GM18498 (cell line): ENCODE measurements around the gene G6PD.
"Not testable (repeated sequence)": the region's sequence is repeated elsewhere in the genome, so short reads cannot be mapped to it uniquely, and the experiment has no call there.

ENCODE experiments used
- ATAC-seq: cut with Tn5 transposase; IDR thresholded peaks from one replicate; pipeline ENCODE4 v1.9.1; 2021; ENCODE audit warnings: mild to moderate bottlenecking, moderate library complexity; ENCODE audit not compliant: unreplicated experiment

The G6PD gene

GRCh38 chrX:154546354-154547244 is at the start of gene G6PD:
TSS of gene G6PD (minus strand) at chrX:154546846. CDS start at chrX:154546155, 691 bp downstream.
- ATAC-seq: peak; percentile 55

DNA sequence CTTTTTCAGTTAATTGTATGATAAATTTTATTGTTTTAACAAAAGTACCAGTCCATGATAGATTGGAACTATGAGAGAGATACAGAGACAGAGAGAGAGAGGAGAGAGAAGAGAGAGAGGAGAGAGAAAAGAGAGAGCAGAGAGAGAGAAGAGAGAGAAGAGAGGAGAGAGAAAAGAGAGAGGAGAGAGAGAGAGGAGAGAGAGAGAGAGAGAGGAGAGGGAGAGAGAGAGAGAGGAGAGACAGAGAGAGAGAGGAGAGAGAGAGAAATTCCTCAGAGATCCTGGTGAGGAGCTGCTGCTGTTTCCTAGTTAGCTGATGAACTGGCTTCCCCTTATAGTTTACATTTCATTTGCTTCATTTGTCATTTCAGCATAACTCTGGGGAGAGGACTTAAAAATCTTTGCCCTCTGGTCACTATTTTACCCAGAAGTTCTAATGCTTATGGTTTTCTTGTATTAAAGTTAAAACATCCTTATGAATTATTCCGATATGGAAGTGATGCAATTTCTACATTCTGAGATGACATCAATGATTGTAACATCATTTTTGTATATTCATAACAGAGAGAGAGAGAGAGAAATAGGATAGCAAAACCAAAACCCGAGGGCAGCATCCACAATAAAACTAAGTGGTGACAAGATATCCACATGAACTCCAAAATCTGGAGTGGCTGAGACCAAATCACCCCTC is 49.1 kb upstream of the G6PD start:
- ATAC-seq: no peak

- no peak for ATAC-seq
These were observed 47.8 kb upstream of the G6PD start for GRCh38 chrX:154594491-154594890.

- no peak for ATAC-seq
These were observed 46.6 kb upstream of the G6PD start for GRCh38 chrX:154593201-154593600.

DNA sequence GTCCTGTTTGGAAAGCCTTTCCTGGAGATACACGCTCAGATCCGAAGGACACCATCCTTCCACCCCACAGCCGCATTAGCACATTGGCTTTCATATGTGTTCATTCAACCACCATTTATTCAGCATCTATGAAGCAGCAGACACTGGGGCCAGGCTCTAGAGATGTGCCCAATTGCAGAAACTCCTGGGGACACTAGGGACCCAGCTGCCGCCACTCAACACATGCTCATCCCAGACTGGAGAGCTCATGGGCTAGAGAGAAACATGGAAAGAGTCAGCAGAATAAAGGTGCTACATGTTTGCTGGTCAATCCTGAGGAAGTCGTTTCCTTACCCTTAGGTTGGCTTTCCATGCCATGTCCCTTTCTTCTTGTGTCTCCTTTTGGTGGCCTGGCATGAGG is 45.9 kb upstream of the G6PD start:
- no peak for ATAC-seq

- ATAC-seq: not testable (repeated sequence)
These were observed 43.8 kb upstream of the G6PD start for GRCh38 chrX:154590415-154590814.

DNA sequence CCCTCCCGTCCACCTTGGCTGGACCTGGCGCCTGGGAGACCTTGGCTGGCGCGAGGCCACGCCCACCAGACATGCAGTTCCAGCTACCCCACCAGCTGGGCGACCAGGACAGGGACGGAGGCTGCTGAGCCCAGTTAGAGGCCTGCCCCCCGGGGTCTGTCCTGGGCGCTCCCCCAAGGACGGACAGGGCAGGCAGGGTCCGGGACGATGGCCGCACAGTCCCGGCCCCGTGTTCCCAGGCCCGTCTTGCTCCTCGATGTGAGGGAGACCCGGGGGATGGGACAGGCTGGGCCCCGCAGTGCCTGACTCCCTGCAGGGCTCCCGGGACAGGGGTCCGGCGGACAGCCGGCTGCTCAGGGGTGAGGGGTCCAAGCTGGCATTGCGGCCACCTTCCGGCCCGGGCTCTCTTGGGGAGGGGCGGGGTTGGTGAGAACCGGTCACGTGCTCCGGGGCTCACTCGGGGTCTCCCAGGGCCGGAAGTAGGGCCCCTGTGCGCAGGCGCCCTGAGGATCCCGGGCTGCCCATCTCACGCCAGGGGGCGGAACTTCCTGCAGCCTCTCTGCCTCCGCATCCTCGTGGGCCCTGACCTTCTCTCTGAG is 38.0 kb upstream of the G6PD start, which contains the start of gene CTAG1A:
CTAG1A (plus strand) TSS at position 549 of the 599 bp plus-strand sequence. CDS start 74 bp downstream, outside the sequence.
- not testable (repeated sequence) for ATAC-seq

GRCh38 chrX:154582994-154583393 is 36.3 kb upstream of the G6PD start:
- ATAC-seq: not testable (repeated sequence)

DNA sequence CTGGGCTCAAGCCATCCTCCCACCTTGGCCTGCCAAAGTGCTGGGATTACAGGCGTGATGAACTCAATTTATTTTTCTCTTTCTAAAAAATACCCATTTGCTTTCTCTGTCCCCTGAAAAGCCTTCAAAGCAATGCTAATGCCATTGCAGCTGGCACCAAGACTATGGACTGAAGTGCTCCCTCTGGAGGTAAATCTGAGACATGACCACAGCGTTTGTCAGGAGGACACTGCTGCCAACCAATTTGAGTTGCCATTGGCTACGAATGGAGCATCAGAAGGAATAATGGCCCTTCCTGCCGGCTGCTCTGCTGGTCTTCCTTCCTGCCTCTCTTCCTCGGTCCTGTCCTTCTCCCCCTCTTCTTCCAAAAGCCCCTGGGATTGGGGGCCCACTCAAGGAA is 28.4 kb upstream of the G6PD start:
- not testable (repeated sequence) for ATAC-seq

DNA sequence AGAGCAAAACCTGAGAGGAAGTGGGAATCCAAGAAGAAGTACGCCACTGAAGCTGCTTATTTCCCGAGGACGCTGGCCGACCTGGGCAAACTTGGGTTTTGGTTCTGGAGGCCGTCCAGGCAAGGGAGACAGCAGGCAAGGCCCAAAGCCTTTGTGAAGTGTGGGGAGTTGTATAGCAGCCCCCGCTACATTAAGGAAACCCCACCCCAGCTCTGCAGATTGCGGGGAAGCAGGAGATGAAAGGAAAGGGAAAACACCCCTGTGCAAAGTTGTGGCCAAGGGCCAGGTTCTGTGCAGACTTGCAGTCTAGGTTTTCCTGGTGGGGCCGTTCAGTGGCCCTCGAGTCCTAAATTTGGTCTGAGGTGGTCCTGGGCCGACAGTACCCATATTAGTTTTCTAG is 26.4 kb upstream of the G6PD start:
- not testable (repeated sequence) for ATAC-seq

DNA sequence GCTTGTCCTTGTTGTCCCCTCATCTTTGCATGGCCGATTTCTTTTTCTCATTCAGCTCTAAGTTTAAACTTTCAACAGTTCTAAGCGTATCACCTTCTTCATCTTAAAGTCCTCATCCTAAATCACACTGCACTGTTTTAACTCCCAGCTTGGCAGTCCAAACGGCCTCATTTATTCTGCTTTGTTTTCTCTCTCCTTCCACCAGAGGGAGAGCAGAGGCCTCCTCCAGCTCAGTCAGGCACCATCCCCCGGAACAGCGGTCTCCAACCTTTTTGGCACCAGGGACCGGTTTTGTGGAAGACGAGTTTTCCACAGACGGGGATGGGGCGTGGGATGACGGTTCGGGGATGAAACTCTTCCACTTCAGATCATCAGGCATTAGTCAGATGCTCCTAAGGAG is 23.7 kb upstream of the G6PD start:
- ATAC-seq: not testable (repeated sequence)

- not testable (repeated sequence) for ATAC-seq
These were observed 15.6 kb upstream of the G6PD start for GRCh38 chrX:154562295-154562694.

- not testable (repeated sequence) for ATAC-seq
These were observed 13.7 kb upstream of the G6PD start for GRCh38 chrX:154560326-154560725.

DNA sequence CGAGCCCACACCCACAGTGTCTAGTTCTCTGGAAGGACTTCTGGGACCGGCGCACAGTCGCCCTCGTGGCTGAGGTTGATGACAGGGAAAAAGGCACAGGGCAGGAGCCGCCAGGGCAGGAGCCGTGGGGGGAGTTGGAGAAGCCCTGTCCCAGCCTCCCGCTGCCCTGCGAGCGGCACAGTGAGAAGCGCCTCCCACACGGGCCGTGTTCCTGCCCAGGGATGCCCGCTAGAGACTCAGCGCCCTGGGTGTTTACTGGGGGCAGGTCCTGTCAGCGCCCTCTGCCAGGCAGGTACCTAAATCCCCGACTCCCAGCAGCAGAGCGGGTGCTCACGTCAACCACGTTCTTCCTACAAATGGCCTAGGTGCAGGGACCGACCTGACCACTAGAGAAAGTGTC is 12.2 kb upstream of the G6PD start:
- ATAC-seq: not testable (repeated sequence)

- not testable (repeated sequence) for ATAC-seq
These were observed 11.5 kb upstream of the G6PD start for GRCh38 chrX:154558060-154558690.

GRCh38 chrX:154552112-154552806 is 5.6 kb upstream of the G6PD start:
- ATAC-seq: not testable (repeated sequence)

DNA sequence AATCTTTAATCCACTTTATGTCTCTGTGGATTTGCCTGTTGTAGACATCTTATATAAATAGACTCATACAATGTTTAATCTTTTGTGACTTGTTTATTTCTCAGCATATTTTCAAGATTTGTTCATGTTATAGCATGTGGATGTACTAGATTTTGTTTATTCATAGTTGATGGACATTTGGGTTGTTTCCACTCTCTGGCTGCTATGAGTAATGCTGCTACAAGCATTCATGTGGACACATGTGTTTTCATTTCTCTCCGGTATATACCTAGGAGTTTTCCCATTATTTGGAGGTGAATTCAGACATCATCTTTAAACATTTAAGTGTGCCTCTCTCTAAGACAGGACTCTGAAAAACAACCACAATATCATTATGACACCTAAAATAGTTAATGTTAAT is 3.1 kb upstream of the G6PD start:
- no peak for ATAC-seq

DNA sequence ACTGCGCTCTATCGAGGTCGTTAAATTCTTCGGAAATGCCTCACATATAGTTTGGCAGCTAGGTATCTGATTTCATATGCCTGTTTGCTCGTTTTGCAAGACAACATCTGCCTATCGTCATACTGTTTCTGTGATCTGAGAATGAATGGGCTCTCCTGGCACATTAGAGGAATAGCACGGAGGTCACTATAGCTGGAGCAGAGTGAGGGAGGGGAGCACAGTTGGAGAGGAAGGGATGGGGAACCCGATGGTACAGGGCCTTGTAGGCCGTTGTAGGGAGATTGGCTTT is 1.3 kb upstream of the G6PD start:
- no peak for ATAC-seq

DNA sequence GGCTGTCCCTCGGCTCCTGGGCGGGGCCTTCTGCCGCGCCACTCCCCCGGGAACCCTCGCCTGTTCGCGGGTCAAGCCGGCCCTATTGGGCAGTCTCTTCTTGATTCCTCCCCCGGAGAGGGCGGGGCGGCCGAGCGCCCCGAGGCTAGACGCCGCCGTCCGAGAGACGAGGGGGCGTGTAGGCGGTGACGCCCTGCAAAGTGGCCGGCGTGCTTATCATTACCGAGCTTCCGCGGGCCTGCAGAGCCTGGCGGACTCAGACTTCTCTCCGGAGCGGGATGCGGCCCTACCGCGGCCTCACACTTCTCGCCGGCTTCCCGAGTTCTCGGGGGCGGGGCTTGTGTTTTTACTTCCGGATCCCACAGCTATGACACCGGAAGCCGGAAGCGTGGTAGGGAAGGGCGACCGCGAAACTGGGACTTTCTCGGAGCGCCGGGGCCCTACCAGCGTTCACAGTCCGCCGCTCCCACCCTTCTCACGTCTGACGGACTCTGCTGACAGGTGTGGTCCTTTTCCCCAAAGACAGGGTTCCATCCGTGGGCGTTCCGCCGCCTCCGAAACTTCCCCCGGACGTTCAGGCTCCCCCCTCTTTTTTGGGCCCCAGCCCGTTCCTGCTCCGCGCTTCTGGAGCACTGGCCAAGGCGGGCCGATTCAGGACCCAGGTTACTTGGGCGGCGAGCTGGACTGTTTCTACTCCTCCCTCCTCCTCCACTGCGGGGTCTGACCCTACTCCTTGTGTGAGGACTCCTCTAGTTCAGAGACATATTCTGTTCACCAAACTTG is 790 bp upstream of the G6PD start, which contains the start of gene IKBKG:
IKBKG (plus strand) TSS at position 376 of the 783 bp plus-strand sequence. CDS start 4,383 bp downstream, outside the sequence.
- ATAC-seq: peak; percentile 83
